ENCODE data around the gene TELO2.

Gene TELO2

GRCh38 chr16:1536601-1537000 is 43.4 kb downstream of the TELO2 start:
- DNase-seq (ENCODE audit: low spot score): no peak

- DNase-seq (ENCODE audit: low spot score): no peak
Measured at GRCh38 chr16:1537138-1537577, 44.0 kb downstream of the TELO2 start.

- DNase-seq (ENCODE audit: low spot score): no peak
Measured at GRCh38 chr16:1537763-1538289, 44.7 kb downstream of the TELO2 start.

- no peak for DNase-seq (ENCODE audit: low spot score)
Measured at GRCh38 chr16:1538804-1539520, 45.8 kb downstream of the TELO2 start.

- DNase-seq (ENCODE audit: low spot score): no peak
Measured at GRCh38 chr16:1539720-1540555, 46.8 kb downstream of the TELO2 start.

GRCh38 chr16:1540556-1540855 is 47.3 kb downstream of the TELO2 start:
- no peak for DNase-seq (ENCODE audit: low spot score)

GRCh38 chr16:1541293-1542165 is 48.4 kb downstream of the TELO2 start:
- DNase-seq (ENCODE audit: low spot score): no peak

- no peak for DNase-seq (ENCODE audit: low spot score)
Measured at GRCh38 chr16:1542166-1542500, 49.0 kb downstream of the TELO2 start.

- no peak for DNase-seq (ENCODE audit: low spot score)
Measured at GRCh38 chr16:1542533-1542932, 49.4 kb downstream of the TELO2 start.

GRCh38 chr16:1543085-1543896 is 50.1 kb downstream of the TELO2 start:
- DNase-seq (ENCODE audit: low spot score): peak; percentile 47

- no peak for DNase-seq (ENCODE audit: low spot score)
Measured at GRCh38 chr16:1545044-1546040, 52.2 kb downstream of the TELO2 start.

GRCh38 chr16:1546430-1546829 is 53.3 kb downstream of the TELO2 start:
- no peak for DNase-seq (ENCODE audit: low spot score)

GRCh38 chr16:1548233-1548632 is 55.1 kb downstream of the TELO2 start:
- DNase-seq (ENCODE audit: low spot score): no peak

- no peak for DNase-seq (ENCODE audit: low spot score)
Measured at GRCh38 chr16:1548727-1549126, 55.6 kb downstream of the TELO2 start.

- DNase-seq (ENCODE audit: low spot score): no peak
Measured at GRCh38 chr16:1550069-1550468, 56.9 kb downstream of the TELO2 start.

- DNase-seq (ENCODE audit: low spot score): no peak
Measured at GRCh38 chr16:1550696-1551095, 57.5 kb downstream of the TELO2 start.

GRCh38 chr16:1551166-1551565 is 58.0 kb downstream of the TELO2 start:
- DNase-seq (ENCODE audit: low spot score): no peak

- DNase-seq (ENCODE audit: low spot score): no peak
Measured at GRCh38 chr16:1552129-1552528, 59.0 kb downstream of the TELO2 start.

- DNase-seq (ENCODE audit: low spot score): no peak
Measured at GRCh38 chr16:1553946-1554825, 61.0 kb downstream of the TELO2 start.
